Left hindlimb (tissue), 1 donor: Measurements from ENCODE around the gene PSMC3IP.
A peak's percentile ranks its signal among the peaks of the same experiment; 100 is the strongest.
"Not testable (repeated sequence)": the region's sequence is repeated elsewhere in the genome, so short reads cannot be mapped to it uniquely, and the experiment has no call there.

ENCODE experiments used
- DNase-seq: peaks from one replicate; pipeline ENCODE4 v3.0.0-alpha.2; 2018

PSMC3IP gene, protein sequence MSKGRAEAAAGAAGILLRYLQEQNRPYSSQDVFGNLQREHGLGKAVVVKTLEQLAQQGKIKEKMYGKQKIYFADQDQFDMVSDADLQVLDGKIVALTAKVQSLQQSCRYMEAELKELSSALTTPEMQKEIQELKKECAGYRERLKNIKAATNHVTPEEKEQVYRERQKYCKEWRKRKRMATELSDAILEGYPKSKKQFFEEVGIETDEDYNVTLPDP

DNA sequence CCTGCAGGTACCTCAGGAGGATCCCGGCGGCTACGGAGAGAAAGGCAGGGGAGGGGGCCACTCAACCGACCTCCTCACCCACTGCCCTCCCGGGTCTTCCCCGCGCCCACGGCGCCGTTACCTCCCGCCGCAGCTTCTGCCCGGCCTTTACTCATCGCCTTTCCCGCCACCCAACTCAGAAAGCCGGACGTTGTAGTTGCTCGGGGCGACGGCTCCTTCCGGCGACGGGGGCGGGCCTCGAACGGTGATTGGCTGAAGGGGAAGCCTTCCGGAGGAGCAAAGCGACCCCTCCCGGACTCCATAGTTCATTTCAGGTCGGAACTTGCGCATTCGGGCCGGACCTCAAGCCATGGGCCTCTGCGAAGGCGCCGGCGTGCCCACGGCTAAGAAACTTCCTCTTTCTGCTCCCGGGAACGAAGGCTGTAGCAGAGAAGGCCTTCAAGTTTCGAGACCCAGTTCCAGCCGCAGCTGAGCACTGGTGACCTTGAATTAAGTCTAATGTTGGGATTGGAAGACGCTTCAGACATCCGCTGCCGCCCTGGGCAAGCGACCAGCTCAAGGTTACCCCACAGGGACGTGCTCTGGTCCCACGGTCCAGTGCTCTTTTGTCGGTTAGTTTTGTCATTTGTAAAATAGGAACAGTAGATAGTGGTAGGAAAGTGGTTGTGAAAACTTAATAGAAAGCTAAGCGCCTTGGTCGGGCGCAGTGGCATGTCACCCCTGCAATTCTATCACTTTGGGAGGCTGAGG is at the start of gene PSMC3IP:
TSS of gene PSMC3IP (minus strand) at position 198 of the 750 bp plus-strand sequence. CDS start at position 155, 43 bp downstream.
- peak; percentile 96 for DNase-seq

DNA sequence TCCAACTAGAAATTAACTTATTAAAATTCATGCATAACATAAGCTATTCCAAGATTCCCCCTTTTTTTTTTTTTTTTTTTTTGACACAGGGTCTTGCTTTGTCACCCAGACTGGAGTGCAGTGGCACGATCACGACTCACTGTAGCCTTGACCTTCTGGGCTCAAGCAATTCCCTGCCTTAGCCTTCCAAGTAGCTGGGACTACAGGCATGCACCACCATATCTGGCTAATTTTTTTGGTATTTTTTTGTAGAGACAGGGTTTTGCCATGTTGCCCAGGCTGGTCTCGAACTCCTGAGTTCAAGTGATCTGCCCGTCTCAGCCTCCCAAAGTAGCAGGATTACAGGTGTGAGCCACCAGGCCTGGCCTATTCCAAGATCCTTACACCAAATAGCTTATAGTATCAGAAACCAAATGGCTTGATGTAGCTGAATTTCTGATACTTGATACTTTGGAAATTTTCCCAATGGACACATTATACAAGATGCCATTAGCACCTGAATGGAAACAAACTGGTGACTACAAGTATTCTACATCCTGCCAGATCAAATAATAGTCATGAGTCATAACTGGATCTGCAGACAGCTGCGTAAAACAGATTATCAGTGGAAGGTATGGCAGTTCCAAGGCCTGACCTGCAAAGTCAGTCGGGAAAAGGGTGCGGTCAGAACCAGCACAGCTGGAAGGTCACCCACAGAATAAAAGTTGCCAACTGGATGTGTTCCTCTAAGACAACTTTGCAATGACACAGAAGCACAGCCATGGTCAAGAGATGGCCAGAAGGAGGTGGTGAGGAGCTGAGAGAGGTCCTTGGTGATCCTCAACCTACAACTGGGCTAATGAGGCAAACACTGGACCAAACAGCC is 46.4 kb upstream of the PSMC3IP start:
- no peak for DNase-seq

DNA sequence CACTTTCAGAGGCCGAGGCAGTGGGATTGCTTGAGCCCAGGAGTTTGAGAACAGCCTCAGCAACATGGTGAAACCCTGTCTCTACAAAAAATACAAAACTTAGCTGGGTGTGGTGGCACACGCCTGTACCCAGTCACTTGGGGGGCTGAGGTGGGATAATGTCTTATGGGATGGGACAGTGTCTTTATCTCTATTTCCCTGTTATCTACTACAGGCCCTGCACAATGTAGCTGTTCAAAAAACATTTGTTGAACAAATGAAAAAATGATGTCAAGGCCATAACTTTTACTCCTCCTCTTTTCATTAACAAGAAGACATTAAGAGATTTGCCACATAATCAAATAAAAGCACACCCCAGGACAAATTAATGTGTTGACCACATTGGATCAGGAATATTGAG is 45.7 kb upstream of the PSMC3IP start:
- no peak for DNase-seq

DNA sequence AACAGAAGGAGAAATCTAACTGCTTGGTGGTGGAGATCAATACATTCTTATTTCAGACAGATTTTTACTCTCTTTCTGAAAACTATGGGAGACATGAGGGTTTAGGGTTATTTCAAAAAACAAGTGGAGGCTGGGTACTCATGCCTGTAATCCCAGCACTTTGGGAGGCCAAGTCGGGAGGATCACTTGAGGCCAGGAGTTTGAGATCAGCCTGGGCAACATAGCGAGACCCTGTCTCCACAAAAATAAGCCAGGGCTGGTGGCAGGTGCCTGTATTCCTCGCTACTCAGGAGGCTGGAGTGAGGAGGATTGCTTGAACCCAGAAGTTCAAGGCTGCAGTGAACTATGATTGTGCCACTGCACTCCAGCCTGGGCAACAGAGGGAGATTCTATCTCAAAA is 44.5 kb upstream of the PSMC3IP start:
- DNase-seq: not testable (repeated sequence)

DNA sequence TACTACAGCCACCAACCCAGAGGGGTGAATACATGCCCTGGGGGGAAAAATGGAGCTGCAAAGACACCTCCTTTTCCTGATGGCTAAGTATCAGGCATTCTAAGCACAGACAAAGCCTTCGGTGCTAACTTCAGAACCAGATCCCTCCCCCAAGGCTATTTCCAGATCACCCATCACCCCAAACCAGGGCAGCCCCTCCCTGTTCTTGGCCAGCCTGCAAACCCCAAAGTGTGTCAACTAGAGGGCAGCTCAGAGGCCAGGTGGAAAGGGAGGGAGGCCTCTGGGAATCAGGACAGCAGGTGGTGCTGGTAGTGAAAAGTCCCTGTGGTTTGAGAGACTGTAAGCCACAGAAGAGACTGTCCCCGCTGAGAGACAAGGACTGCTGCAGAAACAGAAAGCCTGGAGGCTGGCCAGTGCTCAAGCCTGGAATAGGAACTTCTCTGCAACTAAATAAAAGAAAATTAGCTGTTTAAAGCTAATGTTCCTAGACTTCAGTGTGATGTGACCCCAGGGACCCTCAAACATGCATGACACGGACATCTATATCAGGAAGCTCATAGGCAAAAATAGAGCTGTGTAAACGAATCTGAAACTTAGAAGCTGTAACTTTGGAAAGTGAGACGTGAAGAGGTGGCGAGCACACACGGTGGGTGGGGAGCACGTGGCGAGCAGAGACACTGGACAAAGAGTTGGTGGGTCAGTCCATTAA is 41.1 kb upstream of the PSMC3IP start:
- peak; percentile 47 for DNase-seq

DNA sequence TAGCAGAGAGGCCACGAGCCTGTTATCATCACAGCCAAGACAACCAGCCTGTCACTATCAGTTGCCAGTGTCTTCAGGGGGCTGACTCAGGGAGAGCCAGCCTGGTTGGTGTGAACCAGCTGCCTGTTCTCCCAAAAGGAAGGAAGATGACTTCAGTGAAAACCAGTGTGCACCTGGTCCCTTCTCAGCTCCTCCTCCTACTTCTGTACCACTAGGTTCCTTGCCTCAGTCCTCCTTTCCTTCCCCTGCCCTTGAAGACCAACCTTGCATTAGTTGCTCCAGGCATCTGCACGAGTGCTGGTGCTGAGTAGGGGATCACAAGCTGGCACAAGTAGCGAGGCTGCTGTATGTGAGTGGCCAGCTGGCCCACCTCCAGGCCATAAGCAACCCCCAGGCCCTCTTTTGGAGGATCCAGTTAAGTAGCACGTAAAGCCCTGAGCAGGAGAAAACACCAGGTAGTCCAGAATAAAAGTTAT is 40.5 kb upstream of the PSMC3IP start:
- DNase-seq: peak; percentile 33

DNA sequence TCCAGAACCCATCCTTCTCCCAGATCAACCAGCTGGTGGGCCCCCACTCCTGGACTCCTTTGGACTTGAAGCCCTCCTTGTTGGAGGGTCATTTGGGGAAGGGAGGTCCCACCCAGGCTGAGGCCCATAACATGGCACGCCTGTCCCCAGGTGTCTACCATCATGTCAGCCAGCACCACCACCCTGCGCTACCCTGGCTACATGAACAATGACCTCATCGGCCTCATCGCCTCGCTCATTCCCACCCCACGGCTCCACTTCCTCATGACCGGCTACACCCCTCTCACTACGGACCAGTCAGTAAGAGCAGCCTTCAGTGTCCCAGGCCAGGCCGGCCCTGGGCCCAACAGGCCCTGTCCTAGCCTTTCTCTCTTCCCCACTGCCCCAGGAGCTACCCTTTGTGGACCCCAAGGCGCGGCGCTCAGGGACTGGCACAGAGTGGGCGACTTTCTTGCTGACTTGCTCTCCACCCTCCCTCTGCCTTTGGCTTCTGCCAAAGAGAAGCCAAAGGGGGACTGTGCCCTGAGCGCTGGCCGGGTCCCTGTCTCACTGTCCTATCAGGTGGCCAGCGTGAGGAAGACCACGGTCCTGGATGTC is 36.3 kb upstream of the PSMC3IP start:
- no peak for DNase-seq

DNA sequence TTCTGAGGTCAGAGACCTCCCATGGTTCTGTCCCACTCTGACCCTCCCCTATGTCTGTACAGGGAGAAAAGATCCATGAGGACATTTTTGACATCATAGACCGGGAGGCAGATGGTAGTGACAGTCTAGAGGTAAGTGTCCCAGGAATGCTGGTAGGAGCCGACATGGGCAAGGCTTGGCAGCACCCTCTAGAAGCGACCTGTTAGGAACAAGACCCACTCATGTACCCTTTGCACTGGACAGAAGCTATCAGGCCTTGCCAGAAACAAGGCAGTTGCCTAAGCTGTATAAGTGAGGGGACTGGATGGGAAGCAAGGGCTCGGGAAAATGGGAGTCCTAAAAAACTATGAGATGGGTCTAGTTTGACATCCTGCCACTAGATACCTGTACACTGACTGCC is 34.5 kb upstream of the PSMC3IP start:
- DNase-seq: no peak

DNA sequence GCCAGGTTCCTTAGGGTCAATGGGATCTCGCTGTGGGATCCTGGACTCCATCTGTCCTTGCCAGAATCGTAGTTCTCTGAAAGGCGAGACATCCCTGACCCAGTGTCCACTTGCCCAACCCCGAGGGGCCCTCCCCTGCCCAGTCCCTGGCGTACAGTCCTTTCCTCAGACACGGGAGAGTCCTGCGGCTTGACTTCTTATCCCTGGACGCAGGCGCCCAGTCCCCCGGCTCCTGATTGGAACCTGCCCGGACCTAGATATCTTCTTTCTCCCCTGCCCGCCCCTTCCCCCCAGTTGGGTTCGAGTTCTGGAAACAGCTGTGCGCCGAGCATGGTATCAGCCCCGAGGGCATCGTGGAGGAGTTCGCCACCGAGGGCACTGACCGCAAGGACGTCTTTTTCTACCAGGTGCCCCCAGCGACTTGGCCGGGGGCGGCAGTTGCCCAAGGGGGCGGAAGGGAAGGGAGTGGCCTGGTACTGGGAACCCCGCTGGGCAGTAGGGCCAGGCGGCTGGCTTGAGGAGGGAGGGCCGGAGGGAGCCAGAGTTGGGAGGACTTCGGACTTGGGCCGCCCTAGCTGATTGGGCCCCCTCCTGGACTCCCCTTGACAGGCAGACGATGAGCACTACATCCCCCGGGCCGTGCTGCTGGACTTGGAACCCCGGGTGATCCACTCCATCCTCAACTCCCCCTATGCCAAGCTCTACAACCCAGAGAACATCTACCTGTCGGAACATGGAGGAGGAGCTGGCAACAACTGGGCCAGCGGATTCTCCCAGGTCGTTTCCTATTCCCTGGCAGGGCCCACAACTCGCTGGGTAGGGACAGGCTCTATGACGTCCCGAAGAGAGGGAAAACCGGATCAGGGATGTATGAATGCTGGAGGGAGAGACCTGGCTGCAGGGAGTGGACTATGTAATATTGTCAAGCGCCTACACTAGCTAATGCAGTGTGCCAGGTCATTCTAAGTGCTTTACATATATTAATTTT is 32.6 kb upstream of the PSMC3IP start:
- not testable (repeated sequence) for DNase-seq

DNA sequence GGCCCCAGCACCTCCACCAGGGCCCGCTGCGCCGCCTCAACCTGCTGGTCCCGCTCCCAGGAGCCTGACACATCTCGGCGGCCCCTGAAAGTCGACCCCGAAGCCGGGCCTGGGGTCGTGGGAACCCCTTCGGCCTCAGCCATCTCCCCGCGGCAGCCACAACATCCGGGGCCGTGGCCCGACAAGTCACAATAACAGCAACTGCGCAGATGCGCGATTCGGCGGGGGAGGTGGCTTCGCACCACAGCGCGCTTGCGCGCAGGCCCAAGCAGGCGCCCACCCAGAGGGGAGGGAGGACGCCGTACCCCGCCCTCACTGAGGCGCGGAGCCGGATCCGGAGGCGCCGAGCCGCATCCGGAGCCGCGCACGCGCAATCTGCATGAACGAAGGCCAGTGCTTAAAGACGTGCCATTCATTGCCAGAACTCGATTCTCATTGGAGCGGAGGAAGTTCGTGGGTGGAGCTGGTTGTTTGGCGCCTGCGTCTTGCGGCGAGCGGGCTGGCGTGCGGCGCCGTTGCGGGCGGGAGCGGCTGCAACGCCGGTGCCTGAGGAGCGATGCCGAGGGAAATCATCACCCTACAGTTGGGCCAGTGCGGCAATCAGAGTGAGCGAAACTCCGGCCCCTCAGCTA is 31.8 kb upstream of the PSMC3IP start, which contains the start of the genes RETREG3 and TUBG1:
TSS of gene RETREG3 (minus strand) at position 193 of the 632 bp plus-strand sequence. CDS start at position 143, 50 bp downstream.
TSS of gene TUBG1 (plus strand) at position 502 of the 632 bp plus-strand sequence. CDS start at position 557, 55 bp downstream.
- DNase-seq: peak; percentile 99

DNA sequence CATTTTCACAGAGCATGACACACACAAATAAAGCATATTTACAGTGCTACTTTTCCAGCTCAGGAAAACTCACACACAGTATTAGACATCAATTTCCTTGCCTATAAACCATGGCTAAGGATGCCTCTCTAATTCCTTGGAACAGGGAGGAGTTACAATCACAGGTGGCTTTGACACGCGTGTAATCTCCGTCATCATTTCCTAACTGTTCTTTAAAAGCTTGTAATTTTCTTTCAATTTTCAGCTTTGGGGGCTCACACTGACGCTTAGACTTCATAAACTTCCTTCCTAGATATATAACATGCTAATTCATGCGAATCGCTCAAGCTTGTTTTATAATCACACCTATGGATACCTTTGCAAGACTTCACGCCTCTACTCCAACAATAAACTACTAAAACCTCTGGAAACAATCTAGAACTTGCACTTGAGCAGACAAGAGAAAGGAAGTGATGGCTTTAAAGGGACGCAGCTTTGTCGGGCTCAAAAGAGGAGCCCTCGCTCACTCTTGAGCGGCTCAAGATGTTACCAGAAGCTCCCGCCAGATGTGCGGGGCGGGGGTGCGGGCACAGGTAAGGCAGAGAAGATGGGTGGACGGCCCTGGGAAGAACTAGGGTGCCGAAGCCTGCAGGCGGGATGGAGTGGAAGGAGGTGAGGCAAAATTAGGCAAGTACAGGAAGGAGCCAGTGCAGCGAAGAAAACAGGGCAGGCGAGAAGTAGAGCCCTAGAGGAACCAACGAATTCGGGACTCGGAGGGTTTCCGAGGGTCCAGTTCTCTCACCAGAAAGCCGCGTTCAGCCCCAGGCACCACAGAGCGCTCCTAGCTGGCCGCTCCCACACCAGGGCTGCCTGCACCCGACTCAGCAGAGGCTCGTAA is 31.0 kb upstream of the PSMC3IP start:
- no peak for DNase-seq

DNA sequence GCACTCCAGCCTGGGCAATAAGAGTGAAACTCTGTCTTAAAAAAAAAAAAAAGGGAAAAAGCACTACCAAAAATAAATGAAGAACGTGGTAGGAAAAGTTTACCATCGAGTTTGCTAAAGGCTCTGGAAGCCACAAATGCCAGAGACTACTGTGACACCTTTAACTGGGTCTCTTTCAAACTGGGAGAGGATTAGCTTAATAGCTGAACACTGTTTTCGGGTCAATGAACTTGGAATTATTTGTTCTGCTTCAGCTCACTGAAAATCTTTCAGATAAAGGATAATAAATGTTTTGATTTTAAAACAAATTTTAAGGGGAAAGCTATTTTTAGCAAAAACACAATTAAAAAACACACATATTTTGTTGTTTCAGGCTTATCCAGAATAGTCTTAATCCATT is 30.2 kb upstream of the PSMC3IP start:
- no peak for DNase-seq

DNA sequence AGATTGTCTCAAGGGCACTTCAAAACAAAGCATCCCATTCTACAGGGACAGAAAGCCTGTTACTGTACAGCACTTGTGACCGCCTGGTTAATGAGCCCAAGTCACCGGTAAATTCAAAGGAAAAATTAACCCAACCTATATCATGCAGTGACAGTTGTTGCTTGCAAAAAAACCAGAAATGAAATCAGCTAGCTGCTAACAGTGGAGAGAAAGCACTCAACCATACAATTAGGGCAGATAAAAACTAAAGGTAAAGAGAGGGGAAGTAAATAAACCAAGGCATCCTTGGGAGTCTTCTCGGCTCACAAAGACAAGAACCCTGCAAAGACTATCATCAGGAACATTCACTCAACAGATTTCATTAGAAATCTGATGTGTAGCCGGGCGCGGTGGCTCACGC is 25.8 kb upstream of the PSMC3IP start:
- no peak for DNase-seq

DNA sequence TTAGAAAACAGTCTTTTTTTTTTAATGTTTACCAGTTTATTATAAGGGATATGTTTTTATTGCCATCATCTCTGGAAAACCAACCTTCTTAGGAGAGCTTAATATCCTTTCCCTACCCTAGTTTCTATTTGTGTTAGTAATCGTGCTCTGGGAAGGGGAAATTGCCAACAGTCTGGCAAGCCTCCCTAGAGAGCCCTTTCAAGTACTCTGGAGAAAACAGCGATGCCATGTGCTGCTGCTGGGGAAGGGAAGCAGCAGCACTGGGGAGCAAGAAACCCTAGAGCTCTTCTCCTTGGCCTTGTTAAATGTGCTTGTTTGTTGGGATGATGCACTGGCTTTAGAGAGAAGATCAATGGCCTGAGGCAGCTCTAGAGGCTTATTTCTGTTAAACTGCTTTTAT is 21.4 kb upstream of the PSMC3IP start:
- no peak for DNase-seq

DNA sequence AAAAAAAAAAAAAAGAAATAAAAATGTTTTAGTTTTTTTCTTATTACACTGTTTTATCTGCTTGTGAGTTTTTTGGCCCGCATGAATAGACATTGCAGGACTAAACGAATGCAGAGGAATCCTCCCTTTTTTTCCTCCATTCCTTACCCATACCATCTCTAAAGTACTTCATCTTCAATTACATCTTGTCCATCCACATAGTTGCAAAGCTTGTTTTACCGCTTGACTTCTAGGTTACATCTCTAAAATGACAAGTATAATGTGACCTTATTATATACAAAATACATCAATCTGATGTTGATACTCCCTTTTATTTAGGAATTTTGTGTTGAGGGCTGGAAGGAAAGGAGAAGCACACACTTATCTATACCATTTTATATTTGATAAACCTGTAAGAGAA is 18.9 kb upstream of the PSMC3IP start:
- DNase-seq: no peak

DNA sequence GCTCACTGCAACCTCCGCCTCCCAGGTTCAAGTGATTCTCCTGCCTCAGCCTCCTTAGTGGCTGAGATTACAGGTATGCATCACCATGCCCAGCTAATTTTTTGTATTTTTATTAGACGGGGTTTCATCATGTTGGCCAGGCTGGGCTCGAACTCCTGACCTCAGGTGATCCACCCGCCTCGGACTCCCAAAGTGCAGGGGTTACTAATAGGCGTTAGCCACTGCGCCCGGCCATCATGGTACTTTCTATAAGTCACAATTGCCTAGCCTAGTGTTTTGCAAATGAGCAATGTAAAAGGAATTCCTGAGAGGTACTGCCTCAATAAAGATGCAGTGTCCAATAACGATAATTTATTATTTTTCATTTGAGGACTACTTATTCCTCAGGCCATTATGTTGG is 13.9 kb upstream of the PSMC3IP start:
- no peak for DNase-seq

DNA sequence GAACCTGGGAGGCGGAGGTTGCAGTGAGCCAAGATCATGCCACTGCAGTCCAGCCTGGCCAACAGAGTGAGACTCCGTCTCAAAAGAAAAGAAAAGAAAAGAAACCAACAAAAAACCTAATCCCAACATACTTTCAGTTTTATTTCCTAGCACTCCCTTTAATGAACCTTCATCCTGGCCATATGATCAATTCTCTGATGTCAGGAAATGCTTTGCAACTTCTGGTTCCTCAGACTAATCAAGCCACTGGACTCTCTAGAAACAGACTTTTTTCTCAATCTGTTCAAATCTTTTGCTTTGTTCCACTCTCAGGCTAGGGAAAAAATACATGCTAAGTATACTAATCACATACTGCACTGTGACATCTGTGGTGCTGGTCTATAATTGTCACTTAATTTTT is 13.4 kb upstream of the PSMC3IP start:
- no peak for DNase-seq

DNA sequence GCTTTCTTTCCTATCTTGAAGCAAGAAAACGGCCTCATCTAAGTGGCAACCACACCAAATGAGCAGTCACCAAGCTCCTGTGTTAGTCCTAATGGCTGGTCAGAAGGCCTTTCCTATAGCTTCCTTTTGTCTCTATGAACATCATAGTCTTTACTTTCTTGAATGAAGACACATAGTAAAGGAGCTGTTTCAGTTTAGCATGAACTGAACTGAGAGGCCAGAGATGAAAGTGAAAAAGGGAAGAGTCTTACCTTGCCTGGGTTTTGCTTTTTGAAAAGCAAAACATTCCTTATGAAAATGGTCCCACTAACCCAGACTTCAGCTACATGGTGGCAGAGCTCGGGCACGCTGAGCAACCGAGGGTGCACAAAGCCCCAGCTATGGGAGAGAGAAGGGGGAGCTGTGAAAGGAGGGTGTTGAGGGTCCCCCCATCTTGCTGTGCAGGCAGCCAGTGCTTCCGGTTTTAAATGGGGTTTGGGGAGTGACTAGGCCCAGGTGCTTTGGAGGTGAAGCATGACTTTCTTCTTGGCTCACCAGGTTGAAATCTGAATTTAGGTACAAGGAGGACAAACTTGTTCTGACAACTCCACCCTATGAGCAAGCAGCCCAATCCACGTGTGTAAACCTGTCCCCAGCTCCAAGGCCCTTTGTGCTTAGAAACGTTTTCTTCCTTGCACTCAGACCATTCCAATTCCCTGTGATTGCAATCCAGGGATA is 9.1 kb upstream of the PSMC3IP start:
- no peak for DNase-seq

DNA sequence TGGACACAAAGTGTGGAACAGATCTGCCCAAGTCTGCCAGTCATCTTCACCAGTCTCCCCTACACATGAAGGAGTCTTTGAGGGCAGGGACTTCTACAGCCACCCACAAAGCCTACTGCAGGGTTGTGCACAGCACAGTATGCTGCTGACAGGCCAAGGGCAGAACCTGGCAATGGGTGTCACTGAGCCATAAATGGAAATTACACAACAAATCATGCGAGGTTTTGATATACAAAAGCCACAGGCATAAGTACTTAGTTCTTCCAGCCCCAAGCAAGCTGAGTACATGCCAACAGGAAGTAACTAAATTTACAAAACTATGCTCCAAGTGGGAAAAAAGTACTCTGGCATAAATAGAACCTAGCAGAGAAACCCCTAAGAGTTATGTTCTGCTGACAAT is 7.8 kb upstream of the PSMC3IP start:
- no peak for DNase-seq
